ENCODE results near the gene SEL1L3.

SEL1L3 gene

GRCh38 chr4:25710637-25711036 is 152.2 kb downstream of the SEL1L3 start:
- Histone ChIP-seq H4K20me1 (ENCODE audit: insufficient read depth, low read length) (no peaks in the 10 kb centered on the region), H3K79me2 (ENCODE audit: low read length) (no peaks in the 10 kb centered on the region), H3K9me3 (ENCODE audit: insufficient read depth, low read length) (no peaks in the 10 kb centered on the region), H3K4me3 (ENCODE audit: low read length) (no peak overlapping the region), H2AFZ (ENCODE audit: low read depth, low read length) (no peak overlapping the region), H3K36me3 (replicated peaks; ENCODE audit: low read depth, low read length) (no peaks in the 10 kb centered on the region), H3K4me2 (ENCODE audit: low read length) (no peak overlapping the region), H3K9ac (ENCODE audit: low read length) (no peak overlapping the region), H3K27me3 (ENCODE audit: low read depth, low read length) (no peaks in the 10 kb centered on the region), H3K27ac (ENCODE audit: low read length) (no peak overlapping the region), H3K4me1 (ENCODE audit: low read length) (no peaks in the 10 kb centered on the region)
- no peak for TF ChIP-seq CTCF (IDR thresholded peaks at IDR 0.05; ENCODE audit: low read depth, low read length)
- TF ChIP-seq EZH2phosphoT487 (IDR thresholded peaks at IDR 0.05; ENCODE audit: low read depth) = no peak

GRCh38 chr4:25704516-25704915 is 158.3 kb downstream of the SEL1L3 start:
- TF ChIP-seq EZH2phosphoT487 (IDR thresholded peaks at IDR 0.05; ENCODE audit: low read depth) (no peak), CTCF (IDR thresholded peaks at IDR 0.05; ENCODE audit: low read depth, low read length) (no peak)
- H2AFZ ChIP-seq (ENCODE audit: low read depth, low read length) = no peak overlapping the region
- H3K79me2 ChIP-seq (ENCODE audit: low read length) = no peaks in the 10 kb centered on the region
- H3K36me3 ChIP-seq (replicated peaks; ENCODE audit: low read depth, low read length) = no peaks in the 10 kb centered on the region
- H3K9me3 ChIP-seq (ENCODE audit: insufficient read depth, low read length) = no peaks in the 10 kb centered on the region
- H3K27me3 ChIP-seq (ENCODE audit: low read depth, low read length) = no peaks in the 10 kb centered on the region
- H3K4me1 ChIP-seq (ENCODE audit: low read length) = no peaks in the 10 kb centered on the region
- no peak overlapping the region for H3K4me3 ChIP-seq (ENCODE audit: low read length)
- no peak overlapping the region for H3K27ac ChIP-seq (ENCODE audit: low read length)
- H3K4me2 ChIP-seq (ENCODE audit: low read length) = no peak overlapping the region
- no peaks in the 10 kb centered on the region for H4K20me1 ChIP-seq (ENCODE audit: insufficient read depth, low read length)
- H3K9ac ChIP-seq (ENCODE audit: low read length) = no peak overlapping the region

- Histone ChIP-seq H3K79me2 (ENCODE audit: low read length) (no peaks in the 10 kb centered on the region), H3K9me3 (ENCODE audit: insufficient read depth, low read length) (no peaks in the 10 kb centered on the region), H3K4me2 (ENCODE audit: low read length) (no peak overlapping the region), H4K20me1 (ENCODE audit: insufficient read depth, low read length) (no peaks in the 10 kb centered on the region), H3K9ac (ENCODE audit: low read length) (no peak overlapping the region), H3K27ac (ENCODE audit: low read length) (no peak overlapping the region), H3K4me1 (ENCODE audit: low read length) (no peaks in the 10 kb centered on the region), H3K36me3 (replicated peaks; ENCODE audit: low read depth, low read length) (no peaks in the 10 kb centered on the region), H3K4me3 (ENCODE audit: low read length) (no peak overlapping the region), H2AFZ (ENCODE audit: low read depth, low read length) (no peak overlapping the region), H3K27me3 (ENCODE audit: low read depth, low read length) (no peaks in the 10 kb centered on the region)
- no peak for TF ChIP-seq EZH2phosphoT487 (IDR thresholded peaks at IDR 0.05; ENCODE audit: low read depth)
- no peak for TF ChIP-seq CTCF (IDR thresholded peaks at IDR 0.05; ENCODE audit: low read depth, low read length)
These were observed 158.9 kb downstream of the SEL1L3 start for GRCh38 chr4:25703731-25704388.

- Histone ChIP-seq H2AFZ (ENCODE audit: low read depth, low read length) (no peak overlapping the region), H3K9ac (ENCODE audit: low read length) (no peak overlapping the region), H3K4me2 (ENCODE audit: low read length) (no peak overlapping the region), H3K4me3 (ENCODE audit: low read length) (no peak overlapping the region), H3K27me3 (ENCODE audit: low read depth, low read length) (no peaks in the 10 kb centered on the region), H3K9me3 (ENCODE audit: insufficient read depth, low read length) (no peaks in the 10 kb centered on the region), H3K36me3 (replicated peaks; ENCODE audit: low read depth, low read length) (no peaks in the 10 kb centered on the region), H3K4me1 (ENCODE audit: low read length) (no peaks in the 10 kb centered on the region), H3K27ac (ENCODE audit: low read length) (no peak overlapping the region), H3K79me2 (ENCODE audit: low read length) (no peaks in the 10 kb centered on the region), H4K20me1 (ENCODE audit: insufficient read depth, low read length) (no peaks in the 10 kb centered on the region)
- TF ChIP-seq CTCF (IDR thresholded peaks at IDR 0.05; ENCODE audit: low read depth, low read length) (no peak), EZH2phosphoT487 (IDR thresholded peaks at IDR 0.05; ENCODE audit: low read depth) (no peak)
These were observed 159.9 kb downstream of the SEL1L3 start for GRCh38 chr4:25702848-25703247.
